Stimulated activated CD8-positive, alpha-beta memory T cell treated with anti-CD3 and anti-CD28 coated beads, Interleukin-2, amount 100 ng/mL, for 1 hour (primary cell): ENCODE measurements around the gene DLL1.

ENCODE experiments used
- DNase-seq, 2 donors: peaks; one replicate each; pipeline ENCODE4 v3.0.0-alpha.2; 2020; ENCODE audit warnings: low read depth in 2 of 2

DLL1 gene

DNA sequence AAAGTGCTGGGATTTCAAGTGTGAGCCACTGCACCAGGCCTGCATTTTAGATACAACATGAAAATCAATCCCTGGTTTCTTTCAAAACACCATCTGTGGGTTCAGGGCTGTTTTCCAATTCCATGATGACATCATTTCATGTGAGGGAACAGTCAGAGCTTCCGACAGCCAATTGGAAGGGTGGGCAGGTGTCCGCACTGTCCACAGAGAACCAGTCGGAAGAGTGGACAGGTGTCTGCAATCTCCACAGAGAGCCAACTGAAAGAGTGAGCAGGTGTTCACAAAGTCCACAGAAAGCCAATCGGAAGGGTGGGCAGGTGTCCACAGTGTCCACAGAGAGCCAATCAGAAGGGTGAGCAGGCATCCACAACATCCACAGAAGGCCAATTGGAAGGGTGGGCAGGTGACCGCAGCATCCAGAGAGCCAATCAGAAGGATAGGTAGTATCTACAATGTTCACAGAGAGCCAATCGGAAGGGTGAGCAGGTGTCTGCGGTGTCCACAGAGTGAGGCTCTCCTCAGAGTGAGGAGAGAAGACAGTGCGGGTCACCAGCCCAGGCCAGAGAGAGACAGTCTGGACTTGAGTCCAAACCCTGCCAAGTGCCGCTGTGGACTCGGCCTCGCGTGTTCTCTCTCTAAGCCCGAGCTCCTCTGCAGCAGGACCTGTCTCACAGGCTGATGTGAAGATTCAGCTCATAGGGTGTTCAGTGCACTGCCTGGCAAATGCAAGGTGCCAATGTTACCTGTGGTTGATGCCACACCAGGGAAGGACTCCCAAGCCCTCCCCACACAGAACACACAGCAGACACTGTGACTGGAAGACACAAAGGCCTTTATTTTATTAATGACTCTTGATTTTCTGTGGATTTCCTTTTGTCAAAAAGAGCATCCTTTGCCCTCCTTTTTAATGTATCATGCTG lies 57.3 kb downstream of the DLL1 start:
- no peak for DNase-seq
